HCT116 (cell line): ENCODE data around the gene TTYH2. TPM values are rescaled to one million over a fixed set of nuclear protein-coding genes. Genes with fewer than 3 reads are reported as not detected.

Experiments
- ATAC-seq: fragments of 200-7000 bp; cut with Tn5 transposase; 2 replicates; pipeline ENCODE4 v1.9.1; 2020; ENCODE audit warnings: mild to moderate bottlenecking, moderate library complexity
- BruUV-seq: library from RNA; stranded (reverse); fragments of 400-500 nt; replicated peaks from 2 replicates; lab custom pipeline; 2021; lab: Mats Ljungman, UMichigan
- CTCF ChIA-PET: fragments of 300-600 bp; sonication (Branson Sonifier 250); formaldehyde crosslinking; loops from one replicate; lab custom pipeline; 2021; ENCODE audit warnings: antibody characterized with exemption; lab: Charles Lee
- POLR2A ChIA-PET: fragments of 300-600, 350-600 bp; sonication (Branson Sonifier 250); formaldehyde crosslinking; loops from one replicate; lab custom pipeline; 2021; ENCODE audit warnings: antibody characterized with exemption; lab: Charles Lee
- RAD21 ChIA-PET, 2 experiments: fragments of 300-600 bp; sonication (Branson Sonifier 250); formaldehyde crosslinking; loops; one replicate each; lab custom pipeline; 2023; ENCODE audit warnings: low total read pairs in 2 of 2; ENCODE audit not compliant: uncharacterized antibody in 2 of 2, unreplicated experiment in 2 of 2, low non-redundant PET in 1 of 2; lab: Charles Lee
- DNase-seq: peaks from one replicate; pipeline ENCODE4 v3.0.0-alpha.2; 2010; ENCODE audit warnings: low read depth, low spot score
- H2AFZ ChIP-seq: fragments of 200-600 bp; shearing (Covaris generic), sonication (generic); 2 replicates; pipeline ENCODE4 v1.6.1; 2017; ENCODE audit warnings: low read depth, mixed run types, mixed read lengths, antibody characterized with exemption, low read length; ENCODE audit not compliant: poor library complexity, severe bottlenecking
- H3K27ac ChIP-seq: 2 replicates; pipeline ENCODE4 v1.5.1; 2012; ENCODE audit warnings: low read depth, low read length
- H3K27me3 ChIP-seq: fragments of 200-600 bp; sonication (generic); 2 replicates; pipeline ENCODE4 v1.6.1; 2016; ENCODE audit warnings: mixed run types, low read length, mixed read lengths; ENCODE audit not compliant: insufficient read depth
- H3K36me3 ChIP-seq, 2 experiments: fragments of 200-500 bp in 1 of 2; fragments of 200-600 bp in 1 of 2; sonication (Bioruptor generic) in 1 of 2; sonication (generic) in 1 of 2; 2 replicates each; pipeline versions ENCODE4 v1.5.1 to v1.6.1; 2014 to 2016; ENCODE audit warnings: low read length in 2 of 2, inconsistent platforms in 1 of 2, mixed read lengths in 1 of 2, mixed run types in 1 of 2; ENCODE audit not compliant: insufficient read depth in 2 of 2, control insufficient read depth in 1 of 2
- H3K4me1 ChIP-seq, 2 experiments: fragments of 200-600 bp in 1 of 2; sonication (generic) in 1 of 2; 2 replicates each; pipeline versions ENCODE4 v1.5.1 to v1.6.1; 2012 to 2017; ENCODE audit warnings: low read length in 2 of 2, inconsistent platforms in 1 of 2, mild to moderate bottlenecking in 1 of 2, mixed read lengths in 1 of 2, mixed run types in 1 of 2, moderate library complexity in 1 of 2; ENCODE audit not compliant: insufficient read depth in 2 of 2, control insufficient read depth in 1 of 2
- H3K4me2 ChIP-seq: fragments of 200-600 bp; sonication (generic); 2 replicates; pipeline ENCODE4 v1.6.1; 2017; ENCODE audit warnings: mixed run types, low read length, mixed read lengths
- H3K4me3 ChIP-seq, 2 experiments: fragments of 200-600 bp in 1 of 2; sonication (generic) in 1 of 2; replicated peaks in 1 of 2; 2 replicates each; pipeline ENCODE4 v1.5.1; 2011 to 2016; ENCODE audit warnings: low read length in 2 of 2, control low read depth in 1 of 2, low read depth in 1 of 2, mild to moderate bottlenecking in 1 of 2, mixed read lengths in 1 of 2, mixed run types in 1 of 2
- H3K79me2 ChIP-seq: fragments of 200-600 bp; sonication (generic); 2 replicates; pipeline ENCODE4 v1.6.1; 2017; ENCODE audit warnings: mild to moderate bottlenecking, mixed run types, low read length, moderate library complexity, mixed read lengths; ENCODE audit not compliant: insufficient read depth
- H3K9ac ChIP-seq: fragments of 200-600 bp; sonication (generic); 2 replicates; pipeline ENCODE4 v1.6.1; 2016; ENCODE audit warnings: low read length, mixed read lengths
- H3K9me2 ChIP-seq: fragments of 200-600 bp; sonication (generic), shearing (Covaris generic); 2 replicates; pipeline ENCODE4 v1.6.1; 2017; ENCODE audit warnings: mixed run types, mild to moderate bottlenecking, moderate library complexity; ENCODE audit not compliant: insufficient read depth
- H3K9me3 ChIP-seq, 2 experiments: fragments of 200-500 bp in 1 of 2; fragments of 200-600 bp in 1 of 2; sonication (Bioruptor generic) in 1 of 2; sonication (generic) in 1 of 2; 2 replicates each; pipeline ENCODE4 v1.6.1; 2014 to 2017; ENCODE audit warnings: low read length in 2 of 2, mixed read lengths in 2 of 2, inconsistent platforms in 1 of 2, low read depth in 1 of 2, mild to moderate bottlenecking in 1 of 2, mixed run types in 1 of 2, moderate library complexity in 1 of 2; ENCODE audit not compliant: control insufficient read depth in 1 of 2, insufficient read depth in 1 of 2
- H4K20me1 ChIP-seq: fragments of 200-600 bp; sonication (generic), shearing (Covaris generic); 2 replicates; pipeline ENCODE4 v1.6.1; 2017; ENCODE audit warnings: mixed run types, mild to moderate bottlenecking, moderate library complexity; ENCODE audit not compliant: insufficient read depth
- CBX3 ChIP-seq: IDR thresholded peaks from 2 replicates; pipeline ENCODE4 v1.6.1; 2012; ENCODE audit warnings: low read depth
- ELF1 ChIP-seq: IDR thresholded peaks from 2 replicates; pipeline ENCODE4 v1.6.1; 2012; ENCODE audit warnings: low read depth, borderline replicate concordance
- EZH2 ChIP-seq: fragments of 200-600 bp; sonication (generic); IDR thresholded peaks from 2 replicates; pipeline ENCODE4 v1.6.1; 2017; ENCODE audit warnings: antibody characterized with exemption, mixed run types
- EZH2phosphoT487 ChIP-seq: fragments of 200-600 bp; IDR thresholded peaks from 2 replicates; pipeline ENCODE4 v1.6.1; 2018; ENCODE audit warnings: antibody characterized with exemption, borderline replicate concordance
- FOSL1 ChIP-seq: IDR thresholded peaks from 2 replicates; pipeline ENCODE4 v1.6.1; 2012; ENCODE audit warnings: low read depth
- POLR2AphosphoS5 ChIP-seq: IDR thresholded peaks from 2 replicates; pipeline ENCODE4 v1.6.1; 2011; ENCODE audit warnings: mild to moderate bottlenecking, low read depth, low read length, moderate library complexity
- RAD21 ChIP-seq: IDR thresholded peaks from 2 replicates; pipeline ENCODE4 v1.6.1; 2012; ENCODE audit warnings: low read depth, mild to moderate bottlenecking
- SIN3A ChIP-seq: IDR thresholded peaks from 2 replicates; pipeline ENCODE4 v1.6.1; 2012; ENCODE audit warnings: low read depth
- SP1 ChIP-seq: IDR thresholded peaks from 2 replicates; pipeline ENCODE4 v1.6.1; 2012; ENCODE audit warnings: low read depth
- SRF ChIP-seq: IDR thresholded peaks from 2 replicates; pipeline ENCODE4 v1.6.1; 2012; ENCODE audit warnings: low read depth
- TCF7L2 ChIP-seq: IDR thresholded peaks from 2 replicates; pipeline ENCODE4 v1.7.0; 2011; ENCODE audit warnings: borderline replicate concordance, inconsistent platforms; ENCODE audit not compliant: insufficient read depth, insufficient read length; ENCODE audit errors: extremely low read depth
- YY1 ChIP-seq: IDR thresholded peaks from 2 replicates; pipeline ENCODE4 v1.6.1; 2011; ENCODE audit warnings: low read length, low read depth, moderate library complexity, mild to moderate bottlenecking; ENCODE audit not compliant: insufficient replicate concordance; ENCODE audit errors: extremely low read depth
- ZFX ChIP-seq: fragments of 450-650 bp; IDR thresholded peaks from 2 replicates; pipeline ENCODE4 v1.6.1; 2017
- intact Hi-C: fragments of 100-400 bp; cut with micrococcal nuclease; formaldehyde crosslinking; loops from 2 replicates; pipeline ENCODE4 v1.10.0; 2022
- total RNA-seq: library from RNA; stranded (reverse); gene quantifications from one replicate; pipeline ENCODE4 v1.2.1, GENCODE V29; 2021; ENCODE audit not compliant: unreplicated experiment
- TF ChIP-seq, protein P1 (sequence below): IDR thresholded peaks from 2 replicates; pipeline ENCODE4 v1.6.1; 2012

The TTYH2 gene
- total RNA-seq, 1 experiment from 2014 or later: 10.8 TPM

DNA sequence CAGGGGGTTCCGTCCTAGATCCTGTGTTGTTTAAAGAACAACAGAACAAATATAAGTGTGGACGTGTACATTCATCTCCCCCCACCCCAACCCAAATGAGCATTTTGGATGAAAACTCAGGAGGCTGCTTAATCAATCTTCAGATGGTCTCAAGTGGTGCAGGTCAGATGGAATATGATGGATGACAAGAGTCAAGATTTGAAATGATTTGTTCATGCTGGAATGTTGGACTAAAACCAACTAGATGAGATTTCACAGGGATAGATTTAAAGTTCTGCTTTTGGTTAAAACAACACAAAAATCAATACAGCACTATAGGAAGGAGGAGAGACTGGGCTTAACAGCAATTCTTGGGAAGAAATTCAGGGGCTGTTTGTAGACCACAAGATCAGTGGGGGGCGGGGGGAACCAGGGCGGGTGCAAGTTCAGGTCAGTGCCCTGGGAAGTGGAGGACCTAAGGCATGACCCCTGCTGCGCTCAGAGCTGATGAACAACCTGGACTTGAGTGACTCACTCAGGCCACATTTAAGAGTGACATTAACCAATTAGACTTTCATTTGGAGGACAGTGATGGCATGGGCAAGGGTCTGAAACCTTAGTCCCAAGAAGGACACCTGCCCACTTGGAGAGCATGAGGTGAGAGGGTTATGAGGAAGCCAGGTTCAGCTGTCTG lies 15.1 kb downstream of the TTYH2 start:
- Histone ChIP-seq H3K4me1 (peaks cover 2 to 21% of the 10 kb centered on the region in 2 experiments; a peak in 3 of 4 replicates), H3K27me3 (no peaks in the 10 kb centered on the region), H3K4me3 (no peak overlapping the region), H3K27ac (no peak overlapping the region), H3K4me2 (no peak overlapping the region), H3K79me2 (no peaks in the 10 kb centered on the region), H2AFZ (no peak overlapping the region), H4K20me1 (no peaks in the 10 kb centered on the region), H3K9me2 (no peaks in the 10 kb centered on the region), H3K9me3 (no peaks in the 10 kb centered on the region), H3K9ac (no peak overlapping the region), H3K36me3 (peaks cover 0 to 8% of the 10 kb centered on the region in 2 experiments; a peak in 1 of 4 replicates)
- no peak for ATAC-seq
- TF ChIP-seq EZH2 (no peak), POLR2AphosphoS5 (no peak), ELF1 (no peak), ZFX (no peak), TCF7L2 (no peak), EZH2phosphoT487 (no peak), YY1 (no peak)
- intact Hi-C loops: no loop called here
- ChIA-PET POLR2A (no interaction called here), CTCF (no interaction called here), RAD21 (no interaction called here)
- no TSS peak for BruUV-seq
- DNase-seq: no peak

DNA sequence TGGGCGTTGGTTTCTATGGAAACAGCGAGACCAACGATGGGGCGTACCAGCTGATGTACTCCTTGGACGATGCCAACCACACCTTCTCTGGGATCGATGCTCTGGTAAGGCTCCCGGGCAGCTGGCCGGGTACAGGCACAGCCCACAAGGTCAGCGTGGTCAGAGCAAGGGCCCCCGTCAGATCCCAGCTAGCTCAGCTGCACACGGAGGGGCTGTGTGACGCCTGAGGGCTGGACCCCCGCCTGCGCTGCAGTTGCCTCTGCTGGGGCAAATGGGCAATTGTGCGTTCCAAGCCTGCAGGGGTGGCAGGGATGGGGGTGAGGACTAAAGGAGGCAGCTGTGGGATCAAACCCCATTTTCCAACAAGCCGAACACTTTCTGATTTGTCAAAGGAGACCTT lies 17.5 kb downstream of the TTYH2 start:
- ChIA-PET CTCF (no interaction called here), POLR2A (no interaction called here), RAD21 (no interaction called here)
- Histone ChIP-seq H3K9ac (no peak overlapping the region), H3K27ac (no peak overlapping the region), H3K79me2 (no peaks in the 10 kb centered on the region), H3K9me2 (no peaks in the 10 kb centered on the region), H3K27me3 (no peaks in the 10 kb centered on the region), H3K4me1 (peaks cover 0 to 9% of the 10 kb centered on the region in 2 experiments; a peak in 1 of 4 replicates), H3K4me2 (no peak overlapping the region), H4K20me1 (no peaks in the 10 kb centered on the region), H3K9me3 (no peaks in the 10 kb centered on the region), H2AFZ (no peak overlapping the region), H3K4me3 (no peak overlapping the region), H3K36me3 (0 out of 4 replicates have a peak, but pooled peaks cover 0 to 4% of the 10 kb centered on the region in 2 experiments)
- intact Hi-C loops: no loop called here
- no TSS peak for BruUV-seq
- TF ChIP-seq CBX3 (no peak), SIN3A (no peak), YY1 (no peak), FOSL1 (no peak), RAD21 (no peak), ELF1 (no peak), SP1 (no peak), EZH2phosphoT487 (no peak), SRF (no peak), ZFX (no peak)
- TF ChIP-seq, protein P1, sequence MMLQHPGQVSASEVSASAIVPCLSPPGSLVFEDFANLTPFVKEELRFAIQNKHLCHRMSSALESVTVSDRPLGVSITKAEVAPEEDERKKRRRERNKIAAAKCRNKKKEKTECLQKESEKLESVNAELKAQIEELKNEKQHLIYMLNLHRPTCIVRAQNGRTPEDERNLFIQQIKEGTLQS: no peak
- ATAC-seq: no peak
- DNase-seq: no peak
